ENCODE measurements around the gene MAGI1.

DNA sequence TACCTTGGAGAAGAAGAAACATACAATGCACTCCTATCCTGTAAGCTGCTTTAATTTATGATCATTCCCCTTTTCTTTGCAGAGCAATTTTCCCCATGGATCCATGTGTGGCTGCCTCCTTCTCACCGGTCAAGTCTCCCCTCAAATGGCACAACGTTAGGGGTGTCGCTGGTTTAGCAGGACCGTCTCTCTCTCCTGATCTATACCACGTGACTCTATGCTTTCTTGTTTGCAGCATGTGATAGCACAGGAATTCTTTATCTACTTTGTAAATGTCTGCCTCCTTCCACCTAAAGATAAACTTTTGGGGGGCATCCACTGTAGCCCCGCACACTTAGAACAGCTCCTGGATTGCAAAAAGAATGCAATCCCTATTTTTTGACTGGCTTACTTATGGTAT is 506.0 kb downstream of the MAGI1 start:
- TF ChIP-seq, protein P1, sequence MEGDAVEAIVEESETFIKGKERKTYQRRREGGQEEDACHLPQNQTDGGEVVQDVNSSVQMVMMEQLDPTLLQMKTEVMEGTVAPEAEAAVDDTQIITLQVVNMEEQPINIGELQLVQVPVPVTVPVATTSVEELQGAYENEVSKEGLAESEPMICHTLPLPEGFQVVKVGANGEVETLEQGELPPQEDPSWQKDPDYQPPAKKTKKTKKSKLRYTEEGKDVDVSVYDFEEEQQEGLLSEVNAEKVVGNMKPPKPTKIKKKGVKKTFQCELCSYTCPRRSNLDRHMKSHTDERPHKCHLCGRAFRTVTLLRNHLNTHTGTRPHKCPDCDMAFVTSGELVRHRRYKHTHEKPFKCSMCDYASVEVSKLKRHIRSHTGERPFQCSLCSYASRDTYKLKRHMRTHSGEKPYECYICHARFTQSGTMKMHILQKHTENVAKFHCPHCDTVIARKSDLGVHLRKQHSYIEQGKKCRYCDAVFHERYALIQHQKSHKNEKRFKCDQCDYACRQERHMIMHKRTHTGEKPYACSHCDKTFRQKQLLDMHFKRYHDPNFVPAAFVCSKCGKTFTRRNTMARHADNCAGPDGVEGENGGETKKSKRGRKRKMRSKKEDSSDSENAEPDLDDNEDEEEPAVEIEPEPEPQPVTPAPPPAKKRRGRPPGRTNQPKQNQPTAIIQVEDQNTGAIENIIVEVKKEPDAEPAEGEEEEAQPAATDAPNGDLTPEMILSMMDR (conservative IDR thresholded peaks at IDR 0.05), result no peak
- TF ChIP-seq ZFX (IDR thresholded peaks at IDR 0.05), result no peak

All from C4-2B (cell line).